Activated T-cell treated with anti-CD3 and anti-CD28 coated beads, Interleukin-2, amount 50 U/mL, for 24 hours (primary cell): Measurements from ENCODE around the gene PSMD4.

ENCODE experiments used
- DNase-seq: peaks from one replicate; pipeline ENCODE4 v3.0.0-alpha.2; 2020
- H3K27ac Mint-ChIP-seq: 2 replicates; pipeline ENCODE4 v1.8.0; 2020; ENCODE audit warnings: mild to moderate bottlenecking, mixed read lengths
- H3K27me3 Mint-ChIP-seq: 2 replicates; pipeline ENCODE4 v1.8.0; 2020; ENCODE audit warnings: mixed read lengths
- H3K36me3 Mint-ChIP-seq: 2 replicates; pipeline ENCODE4 v1.8.0; 2020; ENCODE audit warnings: low read depth, mixed read lengths
- H3K4me1 Mint-ChIP-seq: 2 replicates; pipeline ENCODE4 v1.8.0; 2020; ENCODE audit warnings: low read depth, mixed read lengths
- H3K4me3 Mint-ChIP-seq: 2 replicates; pipeline ENCODE4 v1.8.0; 2020; ENCODE audit warnings: mild to moderate bottlenecking, moderate library complexity, mixed read lengths
- H3K9me3 Mint-ChIP-seq: 2 replicates; pipeline ENCODE4 v1.8.0; 2020; ENCODE audit warnings: mixed read lengths

The PSMD4 gene

DNA sequence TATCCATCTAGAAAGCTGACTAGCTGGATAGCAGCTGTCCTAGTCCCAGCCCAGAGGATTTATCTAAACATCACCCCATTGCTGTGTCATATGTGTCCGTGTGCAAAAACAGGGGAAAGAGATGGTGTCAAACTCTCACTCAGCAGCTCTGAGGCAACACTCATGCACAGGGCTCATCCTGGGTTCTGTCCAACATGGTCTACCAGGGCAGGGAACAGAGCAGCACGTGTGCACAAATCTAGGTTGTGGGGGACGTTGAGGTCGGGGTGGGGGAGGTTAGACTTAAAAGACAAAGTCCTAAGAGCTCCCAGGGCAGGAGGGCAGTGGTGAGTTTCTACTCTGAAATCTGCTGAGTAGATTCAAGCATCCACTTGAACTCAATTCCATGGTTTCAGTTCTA, 56.5 kb downstream of the PSMD4 start:
- Mint-ChIP-seq H3K27ac (peak overlapping the region; percentile 98), H3K36me3 (peaks cover 90% of the 10 kb centered on the region), H3K4me1 (peaks cover 60% of the 10 kb centered on the region), H3K4me3 (peak overlapping the region; percentile 47), H3K27me3 (no peaks in the 10 kb centered on the region), H3K9me3 (no peaks in the 10 kb centered on the region)
- no peak for DNase-seq

DNA sequence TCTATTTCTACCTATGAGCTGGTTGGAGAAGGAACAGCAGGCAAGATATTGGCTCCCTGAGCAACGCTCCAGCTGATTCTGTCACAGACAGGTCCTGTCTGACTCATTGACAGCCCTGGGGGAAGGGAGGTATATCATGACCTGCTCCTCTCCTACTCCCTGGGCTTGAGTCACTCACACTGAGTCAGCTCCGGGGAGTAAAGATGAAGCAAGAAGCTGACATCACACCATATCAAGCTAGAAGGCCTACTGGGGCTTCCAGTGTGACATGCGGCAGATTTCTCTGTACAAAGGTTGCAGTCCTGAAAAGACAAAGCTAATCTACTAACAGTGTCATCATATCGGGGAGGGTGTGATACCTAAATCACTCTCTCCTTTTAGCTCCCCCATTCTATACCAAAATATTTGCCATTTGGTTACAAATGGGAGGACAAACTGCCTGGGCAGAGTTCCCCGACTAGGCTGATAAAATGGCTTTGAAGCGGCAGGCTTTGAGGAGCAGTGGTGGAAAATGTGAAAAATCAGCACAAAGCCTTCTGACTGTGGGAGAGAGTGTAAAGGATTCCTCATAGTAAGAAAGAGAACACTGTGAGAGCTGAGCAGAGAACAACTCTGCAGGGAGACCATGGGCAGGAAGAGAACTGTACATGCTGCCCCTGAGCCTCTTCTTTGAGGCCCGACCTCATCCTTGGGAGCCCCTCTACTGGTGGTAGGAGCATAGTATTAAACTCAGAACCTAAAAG, 57.2 kb downstream of the PSMD4 start:
- peak overlapping the region; percentile 47 for H3K4me3 Mint-ChIP-seq
- peak overlapping the region; percentile 98 for H3K27ac Mint-ChIP-seq
- H3K9me3 Mint-ChIP-seq = no peaks in the 10 kb centered on the region
- H3K4me1 Mint-ChIP-seq = peaks cover 63% of the 10 kb centered on the region
- H3K36me3 Mint-ChIP-seq = peaks cover 90% of the 10 kb centered on the region
- no peaks in the 10 kb centered on the region for H3K27me3 Mint-ChIP-seq
- peak; percentile 77 for DNase-seq

DNA sequence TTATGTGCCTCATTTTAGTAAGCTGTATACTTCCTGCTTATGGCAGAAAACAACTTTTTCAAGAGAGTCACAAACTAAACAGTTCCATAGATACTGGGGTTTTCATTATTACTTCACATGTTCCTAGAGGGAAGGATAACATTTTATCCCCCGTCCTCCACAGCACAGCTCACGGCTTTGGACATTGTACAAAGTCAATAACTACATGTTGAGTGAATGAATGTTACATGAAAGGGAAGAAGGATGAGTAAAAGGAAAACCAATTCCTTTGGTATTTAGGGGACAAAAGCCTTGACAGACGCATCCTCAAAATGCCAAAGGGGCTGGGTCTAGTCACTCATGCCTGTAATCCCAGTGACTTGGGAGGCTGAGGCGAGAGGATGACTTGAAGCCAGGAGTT, 57.9 kb downstream of the PSMD4 start:
- H3K27me3 Mint-ChIP-seq = no peaks in the 10 kb centered on the region
- peaks cover 84% of the 10 kb centered on the region for H3K36me3 Mint-ChIP-seq
- H3K9me3 Mint-ChIP-seq = no peaks in the 10 kb centered on the region
- peak overlapping the region; percentile 47 for H3K4me3 Mint-ChIP-seq
- H3K27ac Mint-ChIP-seq = peak overlapping the region; percentile 98
- H3K4me1 Mint-ChIP-seq = peaks cover 63% of the 10 kb centered on the region
- DNase-seq = no peak

DNA sequence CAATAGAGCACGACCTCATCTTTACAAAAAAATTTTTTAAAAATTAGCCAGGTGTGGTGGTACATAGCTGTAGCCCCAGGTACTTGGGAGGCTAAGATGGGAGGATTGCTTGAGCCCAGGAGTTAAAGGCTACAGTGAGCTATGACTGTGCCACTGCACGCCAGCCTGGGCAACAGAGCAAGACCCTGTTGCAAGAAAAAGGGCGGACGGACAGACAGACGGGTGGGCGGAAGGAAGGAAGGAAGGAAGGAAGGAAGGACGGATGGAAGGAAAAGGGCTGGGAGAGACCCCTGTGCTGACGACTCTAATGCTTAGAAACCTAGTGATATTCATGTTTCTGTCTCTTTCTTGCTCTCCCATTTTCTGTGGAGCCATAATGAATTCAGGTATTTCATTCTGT, 58.3 kb downstream of the PSMD4 start:
- no peaks in the 10 kb centered on the region for H3K27me3 Mint-ChIP-seq
- no peak for DNase-seq
- H3K4me1 Mint-ChIP-seq = peaks cover 65% of the 10 kb centered on the region
- peak overlapping the region; percentile 47 for H3K4me3 Mint-ChIP-seq
- peak overlapping the region; percentile 98 for H3K27ac Mint-ChIP-seq
- H3K36me3 Mint-ChIP-seq = peaks cover 84% of the 10 kb centered on the region
- no peaks in the 10 kb centered on the region for H3K9me3 Mint-ChIP-seq

DNA sequence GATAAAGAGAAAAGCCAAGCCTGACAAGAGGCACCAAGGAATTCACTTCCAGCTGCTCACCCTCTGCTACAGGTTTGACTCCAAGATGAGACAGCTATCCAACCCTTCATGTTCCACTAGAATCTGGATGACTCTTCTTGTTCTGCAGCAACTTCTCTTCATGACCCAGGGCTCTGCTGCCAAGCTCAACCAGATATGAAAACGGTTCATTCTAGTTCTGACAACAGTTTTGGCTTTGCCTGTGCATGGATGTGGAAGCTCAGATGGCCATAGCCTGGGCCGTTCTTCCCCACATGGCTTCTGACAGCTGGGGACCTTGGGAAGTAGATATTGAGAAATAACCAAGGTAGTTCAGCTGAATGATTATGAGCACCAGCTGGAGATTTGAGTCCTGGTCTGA, 59.0 kb downstream of the PSMD4 start:
- H3K4me1 Mint-ChIP-seq = peaks cover 65% of the 10 kb centered on the region
- H3K27ac Mint-ChIP-seq = peak overlapping the region; percentile 98
- H3K36me3 Mint-ChIP-seq = peaks cover 77% of the 10 kb centered on the region
- H3K9me3 Mint-ChIP-seq = no peaks in the 10 kb centered on the region
- DNase-seq = no peak
- H3K27me3 Mint-ChIP-seq = no peaks in the 10 kb centered on the region
- no peak overlapping the region for H3K4me3 Mint-ChIP-seq

DNA sequence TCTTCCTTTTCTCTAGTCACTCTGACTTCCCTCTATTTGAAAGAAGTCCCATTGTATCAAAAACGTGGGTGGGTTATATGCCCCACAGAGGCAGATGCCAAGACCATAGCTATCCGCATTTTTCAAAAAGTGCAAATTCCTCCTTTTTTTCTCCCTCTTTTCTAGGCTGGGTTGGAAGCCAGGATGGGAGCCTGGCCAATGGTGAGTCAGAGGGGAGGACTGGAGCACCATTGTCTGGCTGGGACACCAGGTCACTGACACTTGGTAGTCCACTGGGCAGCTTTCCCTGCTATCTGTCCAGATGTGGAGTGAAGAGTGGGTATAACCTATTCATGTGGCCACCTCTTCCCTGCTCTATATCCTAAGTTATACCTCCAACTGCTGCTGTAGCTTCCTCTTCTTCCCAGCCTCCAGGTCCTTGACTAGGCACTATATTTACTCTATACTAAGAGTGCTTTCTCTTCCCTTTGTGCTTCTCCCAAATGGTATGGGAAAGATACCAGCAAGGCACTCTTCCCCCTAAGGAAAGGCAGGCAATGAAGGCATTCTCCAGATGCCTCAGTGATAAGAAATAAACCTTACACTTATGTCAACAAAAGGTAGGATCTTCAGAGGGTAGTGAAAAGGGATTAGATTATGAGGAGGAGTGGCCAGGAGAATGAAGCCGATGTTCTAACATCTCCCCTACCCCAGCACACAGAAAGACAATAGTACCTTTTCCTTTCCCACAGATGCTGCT, 59.8 kb downstream of the PSMD4 start:
- H3K27me3 Mint-ChIP-seq = no peaks in the 10 kb centered on the region

DNA sequence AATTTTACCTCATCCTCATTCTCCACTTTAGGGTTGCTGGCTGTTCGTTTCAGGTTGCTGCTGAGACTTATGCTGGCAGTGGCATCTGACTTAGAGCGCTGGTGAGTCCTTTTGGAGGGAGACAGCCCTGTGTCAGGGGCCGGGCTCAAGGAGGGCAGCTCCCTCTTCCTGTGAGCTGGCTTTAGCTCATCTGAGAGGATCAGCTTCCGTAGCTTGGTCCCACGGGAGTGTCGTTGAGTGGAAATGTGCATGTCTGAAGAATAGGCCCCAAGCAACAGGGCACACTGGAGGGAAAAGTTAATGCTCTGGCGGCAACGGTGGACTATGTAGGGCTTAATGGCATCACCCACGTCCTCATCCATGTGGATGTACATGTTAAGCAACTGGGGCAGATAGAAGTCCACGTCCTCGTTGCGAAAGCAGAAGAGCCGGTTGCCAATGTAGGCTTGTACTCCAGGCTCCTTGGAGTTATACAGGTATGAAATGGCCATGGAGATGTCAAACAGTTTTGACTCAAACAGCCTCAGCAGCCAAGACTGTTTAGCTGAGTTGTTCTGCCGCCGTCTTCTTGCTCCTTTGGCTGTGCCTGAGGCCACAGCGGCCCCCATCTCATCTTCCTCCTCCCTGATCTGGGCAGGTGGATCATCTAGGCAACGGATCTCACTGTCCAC, 61.2 kb downstream of the PSMD4 start:
- H3K4me1 Mint-ChIP-seq = peaks cover 68% of the 10 kb centered on the region
- peak overlapping the region; percentile 63 for H3K27ac Mint-ChIP-seq
- H3K9me3 Mint-ChIP-seq = no peaks in the 10 kb centered on the region
- H3K27me3 Mint-ChIP-seq = no peaks in the 10 kb centered on the region
- no peak overlapping the region for H3K4me3 Mint-ChIP-seq
- DNase-seq = no peak
- peaks cover 76% of the 10 kb centered on the region for H3K36me3 Mint-ChIP-seq

More for the DNA sequence above, 59.8 kb downstream of the PSMD4 start:
- DNase-seq = no peak
- Mint-ChIP-seq H3K4me1 (peaks cover 68% of the 10 kb centered on the region), H3K27ac (peak overlapping the region; percentile 98), H3K4me3 (no peak overlapping the region), H3K36me3 (peaks cover 76% of the 10 kb centered on the region), H3K9me3 (no peaks in the 10 kb centered on the region)
